NCI-H69 (cell line): Measurements from ENCODE around the gene EHD3.

Experiments used
- DNase-seq: peaks from one replicate; lab custom pipeline; 2025; lab: John Stamatoyannopoulos, UW

The EHD3 gene

DNA sequence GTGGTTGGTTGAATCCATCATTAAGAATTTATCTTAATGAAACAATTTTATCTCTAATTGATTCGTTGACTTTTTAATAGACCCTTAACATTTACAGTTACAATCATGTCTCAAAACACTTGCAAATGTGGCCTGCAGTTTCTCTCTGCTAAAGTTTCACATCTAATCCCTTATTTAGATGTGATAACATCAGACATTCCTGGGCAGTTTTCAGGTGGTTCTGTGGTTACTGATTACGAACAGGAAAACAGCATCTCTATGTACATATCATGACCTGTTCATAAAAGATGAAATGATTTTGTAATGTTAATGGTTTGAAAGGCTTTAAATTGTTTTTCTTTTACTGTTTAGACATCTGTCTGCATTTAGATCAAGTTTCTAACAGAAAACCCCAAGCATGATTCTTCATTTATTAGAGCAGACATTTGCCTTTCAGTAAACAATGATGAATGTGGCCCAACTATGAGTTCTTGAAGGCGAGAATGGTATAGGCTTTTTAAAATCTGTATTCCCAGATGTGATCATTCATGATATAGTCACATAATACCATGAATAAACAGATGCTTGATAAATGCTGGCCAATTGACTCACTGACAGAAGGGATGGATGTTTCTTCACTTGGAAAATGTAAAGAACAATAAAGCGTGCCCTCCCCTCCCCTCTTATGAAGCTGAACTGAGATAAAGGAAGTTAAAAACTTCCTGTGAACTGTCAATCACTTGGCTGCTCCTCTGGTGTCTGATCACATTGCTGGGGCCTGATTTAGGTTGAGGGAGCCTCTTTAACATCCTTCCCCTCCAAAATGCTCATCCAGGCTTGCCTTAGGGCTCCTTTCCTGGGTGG is 20.1 kb upstream of the EHD3 start:
- DNase-seq, result peak; percentile 1

DNA sequence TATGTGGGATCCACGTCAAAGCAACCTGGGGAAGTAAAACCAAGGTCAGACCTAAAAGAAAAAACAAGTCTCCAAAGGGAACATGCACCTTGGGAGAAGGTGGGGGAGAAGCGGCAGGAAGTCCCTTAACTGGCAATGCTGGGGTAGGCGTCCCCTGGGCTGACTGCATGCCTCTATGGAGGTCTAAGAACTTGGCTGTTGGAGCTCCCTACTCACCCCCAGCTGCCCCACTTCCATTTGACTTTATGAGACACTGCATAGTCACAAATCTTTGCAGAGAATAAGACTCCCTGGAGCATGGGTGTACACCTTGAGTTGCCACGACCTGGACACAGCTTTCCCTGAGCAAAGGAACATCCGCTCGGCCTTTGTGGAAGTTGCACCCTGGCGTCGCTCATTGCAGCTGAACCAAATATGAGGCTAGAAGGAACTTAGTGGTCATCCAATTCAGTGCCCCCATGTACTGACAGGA is 19.5 kb upstream of the EHD3 start:
- no peak for DNase-seq

DNA sequence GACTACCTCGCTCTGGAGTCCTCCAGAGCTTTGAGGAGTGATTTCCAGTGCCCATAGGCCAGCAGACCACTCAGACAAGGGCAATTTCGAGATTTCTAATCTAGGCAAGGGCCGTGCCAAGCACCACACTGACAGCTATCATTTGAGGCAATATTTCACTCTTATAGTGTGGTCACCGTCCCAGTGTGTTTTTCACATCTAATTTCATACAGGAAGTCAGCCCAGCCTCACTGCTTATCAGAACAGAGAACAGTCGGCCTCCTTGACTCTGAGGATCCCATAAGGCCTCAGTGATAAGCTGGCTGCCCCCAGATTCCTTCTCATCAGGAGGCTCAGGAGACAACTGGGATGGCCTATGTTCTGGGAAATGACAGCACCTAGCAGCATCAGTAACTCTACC is 17.2 kb upstream of the EHD3 start:
- no peak for DNase-seq

DNA sequence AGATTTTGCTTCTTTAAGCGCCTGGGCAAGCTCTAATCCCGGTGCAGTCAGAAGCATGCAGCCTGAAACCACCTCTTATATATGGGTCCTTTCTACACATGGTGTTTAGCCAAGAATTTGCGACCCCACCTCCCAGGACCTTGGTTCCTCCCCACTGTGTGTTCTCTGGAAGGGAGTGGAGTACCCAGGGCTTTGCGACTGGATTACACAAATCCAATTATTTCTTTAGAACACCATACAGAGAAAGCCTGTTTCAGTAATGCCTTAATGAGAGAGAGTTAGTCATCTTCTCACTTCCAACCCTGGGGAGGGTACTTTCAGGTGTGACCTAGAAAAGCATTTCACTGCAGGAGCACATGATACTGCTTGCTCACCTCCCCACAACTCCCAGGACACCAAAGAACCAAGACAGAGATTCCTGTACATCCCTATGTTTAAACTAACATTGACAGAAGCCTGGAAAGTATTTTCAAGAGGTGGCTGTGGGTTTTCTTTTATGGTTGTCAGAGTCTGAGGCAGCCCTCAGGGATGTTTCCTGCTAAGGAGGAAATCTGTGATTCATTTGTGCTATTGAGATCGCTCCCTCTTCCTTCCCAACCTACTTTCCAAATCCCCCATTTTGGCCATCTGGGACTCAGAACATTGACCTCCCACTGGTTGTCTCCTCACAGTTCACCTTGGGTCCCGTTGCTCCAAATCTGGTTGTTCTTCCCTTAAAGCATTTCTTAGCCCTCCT is 16.3 kb upstream of the EHD3 start, which contains the start of gene CAPN14:
Gene CAPN14, minus strand, starts transcription at position 51 of the 736 bp plus-strand sequence. CDS start 12,068 bp downstream, outside the sequence.
- DNase-seq, result no peak

DNA sequence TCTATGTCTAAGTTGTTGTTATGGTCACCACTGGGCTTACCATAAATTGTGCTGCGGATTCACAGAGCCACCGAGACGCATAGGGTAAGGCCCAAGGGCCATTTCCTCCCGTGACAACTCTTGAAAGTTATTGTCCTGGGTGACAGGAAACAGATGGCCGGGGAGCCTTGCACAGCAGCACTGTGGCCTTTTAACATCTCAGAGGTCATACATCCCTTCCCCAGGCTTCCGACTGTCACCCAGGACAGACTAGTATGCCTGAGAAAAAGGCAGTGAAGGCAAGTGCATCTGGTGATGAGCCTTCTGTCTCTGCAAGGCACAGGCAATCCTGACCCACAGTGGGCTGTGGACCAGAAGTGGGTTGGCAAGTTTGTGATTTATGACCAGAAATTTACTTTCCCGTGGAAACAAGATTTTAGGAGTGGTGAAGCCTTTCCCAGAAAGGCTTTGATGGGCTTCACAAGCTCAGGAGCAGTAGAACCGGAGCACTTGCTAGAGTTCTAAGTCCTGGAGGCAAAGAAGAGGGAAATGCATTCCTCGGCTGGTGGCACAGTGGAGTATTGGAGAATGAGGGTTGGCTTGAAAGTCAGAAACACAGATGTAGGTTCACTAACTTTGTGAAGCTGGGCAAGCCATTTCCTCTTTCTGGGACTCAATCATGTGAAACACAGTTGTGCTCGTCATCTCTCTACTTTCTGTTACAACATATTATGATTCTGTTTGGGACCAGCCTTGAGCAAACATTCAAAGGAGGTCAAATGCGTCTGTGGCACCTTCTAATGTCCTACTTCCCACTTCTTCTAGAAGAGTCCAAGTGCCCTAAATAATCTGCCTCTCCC is 14.6 kb upstream of the EHD3 start:
- peak; percentile 0 for DNase-seq

DNA sequence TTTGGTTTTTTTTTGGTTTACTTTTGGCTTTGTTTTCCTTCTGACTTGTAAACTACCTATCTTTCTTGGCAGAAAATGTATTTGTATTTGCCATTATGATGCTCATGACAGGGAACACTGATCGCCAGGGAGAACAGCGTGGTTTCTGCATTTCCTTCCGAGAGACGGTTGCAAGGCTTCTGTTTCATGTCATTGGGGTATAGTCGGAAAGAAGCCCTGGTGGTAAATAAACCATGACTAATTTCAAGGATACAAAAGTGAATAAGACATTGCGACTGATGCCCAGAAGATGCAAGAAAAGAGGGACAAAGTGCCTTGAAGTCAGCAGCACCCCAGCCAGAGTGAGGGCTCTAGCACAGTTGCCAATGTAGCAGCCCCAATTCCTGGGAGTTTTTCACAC is 12.4 kb upstream of the EHD3 start:
- no peak for DNase-seq

DNA sequence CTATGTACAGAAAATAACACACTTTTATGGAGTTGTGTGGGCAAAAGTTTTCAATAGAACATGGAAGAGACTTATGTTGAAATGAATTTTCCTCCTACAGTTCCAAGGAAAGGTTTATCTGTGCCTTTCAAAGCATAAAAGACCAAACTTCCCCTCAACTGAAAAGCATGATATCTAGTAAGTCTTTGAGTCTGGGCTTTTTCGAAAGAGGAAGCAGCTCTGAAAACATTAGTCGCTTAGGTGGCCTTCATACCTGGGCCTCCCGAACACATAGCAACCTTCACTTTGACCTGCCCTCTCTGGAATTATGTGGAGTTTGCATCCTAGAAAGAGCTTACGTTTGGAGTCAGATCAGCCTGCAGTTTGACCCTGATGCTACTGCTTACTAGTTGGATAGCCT is 11.9 kb upstream of the EHD3 start:
- no peak for DNase-seq

DNA sequence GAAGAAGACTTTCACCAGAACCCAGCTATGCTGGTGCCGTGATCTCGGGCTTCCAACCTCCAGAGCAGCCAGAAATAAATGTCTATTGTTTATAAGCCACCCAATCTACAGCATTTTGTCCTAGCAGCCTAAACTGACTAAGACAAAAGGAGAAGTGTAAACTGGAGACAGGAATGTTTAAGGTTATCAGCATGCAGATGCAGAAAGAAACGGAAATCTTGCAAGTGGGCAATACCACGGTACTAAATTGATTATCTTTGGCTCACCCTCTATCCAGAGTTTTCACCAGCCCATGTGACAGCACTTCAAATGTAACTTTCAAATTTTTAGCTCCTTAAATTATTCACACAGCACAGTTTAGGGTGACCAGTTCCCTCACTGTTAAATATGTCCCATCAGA is 10.9 kb upstream of the EHD3 start:
- no peak for DNase-seq

DNA sequence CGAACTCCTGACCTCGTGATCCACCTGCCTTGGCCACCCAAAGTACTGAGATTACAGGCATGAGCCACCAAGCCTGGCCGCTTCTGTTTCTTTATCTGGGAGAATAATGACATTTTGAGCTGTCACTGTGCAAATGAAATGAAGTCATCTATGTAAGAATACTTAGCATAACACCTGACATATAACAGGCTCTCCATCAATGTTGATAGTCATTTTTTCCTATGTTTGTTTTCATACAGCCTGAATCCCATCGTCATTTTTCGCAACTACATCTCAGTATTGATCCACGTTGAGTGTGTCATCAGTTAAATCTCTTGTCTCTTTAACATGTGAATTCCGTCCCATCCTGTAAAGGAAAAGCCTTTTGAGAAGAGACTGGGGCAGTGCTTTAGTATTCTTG is 10.2 kb upstream of the EHD3 start:
- no peak for DNase-seq

DNA sequence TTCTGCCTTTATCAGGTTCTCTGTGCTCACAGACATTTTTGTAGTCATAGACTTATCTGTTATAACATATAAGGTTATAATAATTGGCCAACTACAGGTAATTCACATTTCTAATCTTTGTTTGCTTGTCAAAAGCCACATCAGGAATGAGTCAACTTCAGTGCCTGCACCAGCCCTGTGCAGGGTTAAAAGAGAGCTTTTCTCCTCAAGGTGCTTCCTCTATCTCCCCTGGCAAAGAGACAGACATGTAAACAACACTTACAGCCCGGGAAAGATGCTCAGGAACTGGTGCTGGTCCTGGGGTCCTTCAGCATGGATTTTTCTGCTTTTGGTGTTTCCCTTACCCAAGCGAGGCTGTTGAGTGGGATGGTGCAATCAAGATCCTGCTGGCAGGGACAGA is 7.7 kb upstream of the EHD3 start:
- peak; percentile 26 for DNase-seq

DNA sequence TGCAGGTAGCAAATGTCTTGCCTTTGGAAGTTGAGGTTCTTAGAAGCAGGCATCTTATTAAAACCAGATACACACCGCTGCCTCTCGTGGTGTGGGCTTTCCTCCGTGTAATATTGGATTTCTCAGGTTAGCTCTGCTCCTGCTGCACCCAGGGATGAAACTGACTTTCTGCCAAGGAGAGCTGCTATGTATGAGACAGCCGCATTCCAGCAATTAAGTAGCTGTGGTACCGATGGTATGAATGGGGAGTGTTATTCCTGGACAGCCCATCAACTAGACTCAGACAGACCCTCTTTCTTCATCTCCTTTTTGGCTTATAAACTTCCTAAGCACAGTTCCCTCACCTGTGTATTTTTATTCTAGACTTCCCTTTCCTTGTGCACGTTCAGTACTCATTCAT is 6.8 kb upstream of the EHD3 start:
- DNase-seq, result peak; percentile 49

DNA sequence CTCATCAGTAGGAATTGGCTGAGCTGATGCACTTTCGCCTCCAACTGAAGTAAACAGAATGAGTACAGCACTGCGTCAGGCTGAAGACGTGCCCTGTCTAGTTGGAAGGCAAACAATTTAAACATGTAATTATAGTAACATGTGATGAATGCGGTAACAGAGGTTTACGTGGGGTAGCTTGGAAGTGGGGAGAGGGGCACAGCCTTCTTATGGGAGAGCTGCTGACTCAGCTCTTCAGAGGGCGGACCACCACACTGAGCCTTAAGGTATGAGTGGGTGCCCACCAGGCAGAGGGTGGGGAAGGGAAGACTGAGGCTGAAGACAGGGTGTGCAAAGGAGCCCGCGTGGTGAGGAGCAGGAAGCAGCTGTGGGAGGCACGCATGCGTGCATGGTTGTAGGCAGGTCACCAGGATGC is 6.2 kb upstream of the EHD3 start:
- peak; percentile 85 for DNase-seq

DNA sequence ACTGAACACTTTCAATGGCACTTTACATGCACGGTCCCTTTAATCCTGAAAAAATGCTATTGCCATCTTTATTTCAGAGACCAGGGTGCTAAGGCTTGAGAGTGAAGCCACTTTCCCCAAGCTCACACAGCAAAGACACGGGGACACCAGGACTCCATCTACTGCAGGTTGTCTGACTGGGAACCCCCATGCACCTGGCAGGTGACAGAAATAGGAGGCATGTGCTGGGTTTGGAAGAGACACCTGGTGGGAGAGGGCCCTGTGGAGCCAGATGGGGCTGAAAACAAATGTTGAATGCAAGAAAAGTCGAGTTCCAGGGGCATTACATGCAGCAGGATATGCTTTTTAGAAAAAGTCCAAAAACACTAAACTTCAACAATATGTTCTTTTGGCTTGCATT is 5.2 kb upstream of the EHD3 start:
- peak; percentile 56 for DNase-seq

DNA sequence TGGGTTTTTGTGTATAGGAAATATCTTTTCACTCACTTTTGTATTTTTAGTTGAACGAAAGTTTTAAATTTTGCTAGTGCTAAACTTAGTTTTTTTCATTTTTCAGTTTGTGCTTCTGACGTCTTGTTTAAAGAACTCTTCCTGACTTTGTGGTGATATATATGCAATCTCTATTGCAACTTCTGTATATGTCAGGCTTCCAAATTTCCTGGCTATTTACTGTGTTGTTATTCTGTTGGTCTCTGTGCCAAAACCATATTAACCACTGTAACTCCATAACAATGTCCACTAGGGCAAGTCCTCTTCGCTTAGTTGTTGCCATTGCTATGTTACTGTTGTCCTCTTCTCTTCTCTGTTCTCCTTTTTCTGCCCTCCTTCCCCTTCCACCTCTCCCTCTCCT is 3.2 kb upstream of the EHD3 start:
- no peak for DNase-seq

DNA sequence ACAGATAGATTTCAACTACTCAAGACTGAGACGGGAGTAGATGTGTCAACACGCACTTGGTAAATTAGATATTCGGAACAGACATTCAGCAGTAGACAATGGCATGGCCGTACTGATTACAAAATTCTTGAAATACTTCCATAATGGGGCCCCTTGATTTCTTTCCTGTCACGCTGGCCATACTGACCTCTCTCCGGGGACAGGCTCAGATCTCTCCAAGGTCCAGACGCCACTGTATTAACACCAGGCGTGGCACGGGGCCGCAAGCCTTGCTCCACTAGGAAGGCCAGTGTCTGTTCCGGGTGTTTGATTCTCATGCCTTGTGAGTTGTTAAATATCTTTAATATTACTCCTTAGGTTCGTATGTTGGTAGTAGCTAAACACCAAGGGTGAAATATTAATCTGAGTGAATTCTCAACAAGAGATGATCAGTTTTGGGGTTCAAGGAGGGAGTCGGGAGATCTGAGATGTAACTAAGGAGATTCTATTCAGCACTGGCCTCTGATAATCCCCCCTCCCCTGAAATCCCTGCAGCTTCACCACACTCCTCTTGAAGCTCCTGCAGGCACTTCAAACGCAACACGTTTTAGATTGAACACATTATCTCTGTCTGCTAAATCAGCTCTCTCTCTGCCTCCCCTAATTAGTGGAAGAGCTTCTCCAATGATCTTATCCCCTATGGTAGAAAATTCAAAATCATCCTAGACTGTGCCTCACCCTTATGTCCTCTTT is 2.2 kb upstream of the EHD3 start:
- DNase-seq, result no peak

DNA sequence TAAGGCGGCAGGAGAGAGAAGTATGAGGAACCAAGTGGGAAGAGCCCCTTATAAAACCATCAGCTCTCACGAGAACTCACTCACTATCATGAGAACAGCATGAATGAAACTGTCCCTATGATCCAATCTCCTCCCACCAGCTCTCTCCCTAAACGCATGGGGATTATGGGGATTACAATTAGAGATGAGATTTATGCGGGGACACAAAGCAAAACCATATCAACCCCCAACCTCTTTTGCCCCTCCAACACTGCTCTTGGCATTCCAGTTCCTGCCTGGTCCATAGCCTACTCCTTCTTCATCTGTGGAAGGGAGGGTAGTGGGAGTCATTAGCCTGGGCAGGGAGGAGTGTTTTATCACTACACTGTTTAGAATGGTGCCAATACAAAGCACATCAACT is 1.4 kb upstream of the EHD3 start:
- no peak for DNase-seq

DNA sequence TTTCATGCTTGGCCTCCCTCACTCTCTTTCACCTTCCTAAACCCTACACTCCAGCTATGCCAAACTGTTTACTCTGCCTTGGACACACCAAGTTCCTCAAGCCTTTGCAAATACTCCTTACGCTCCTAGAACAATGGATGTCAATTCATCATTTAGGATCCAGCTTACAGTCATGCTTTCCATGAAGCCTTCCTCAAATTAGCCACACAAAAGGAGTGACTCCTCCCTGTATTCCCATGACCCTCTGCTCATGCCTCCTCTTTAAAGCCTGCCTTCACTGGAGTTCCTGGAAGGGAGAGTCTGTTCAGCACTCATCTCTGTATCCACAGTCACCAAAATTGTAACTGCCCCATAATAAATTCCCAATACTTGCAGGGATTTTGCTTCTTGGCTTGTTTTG is 721 bp upstream of the EHD3 start:
- peak; percentile 87 for DNase-seq

DNA sequence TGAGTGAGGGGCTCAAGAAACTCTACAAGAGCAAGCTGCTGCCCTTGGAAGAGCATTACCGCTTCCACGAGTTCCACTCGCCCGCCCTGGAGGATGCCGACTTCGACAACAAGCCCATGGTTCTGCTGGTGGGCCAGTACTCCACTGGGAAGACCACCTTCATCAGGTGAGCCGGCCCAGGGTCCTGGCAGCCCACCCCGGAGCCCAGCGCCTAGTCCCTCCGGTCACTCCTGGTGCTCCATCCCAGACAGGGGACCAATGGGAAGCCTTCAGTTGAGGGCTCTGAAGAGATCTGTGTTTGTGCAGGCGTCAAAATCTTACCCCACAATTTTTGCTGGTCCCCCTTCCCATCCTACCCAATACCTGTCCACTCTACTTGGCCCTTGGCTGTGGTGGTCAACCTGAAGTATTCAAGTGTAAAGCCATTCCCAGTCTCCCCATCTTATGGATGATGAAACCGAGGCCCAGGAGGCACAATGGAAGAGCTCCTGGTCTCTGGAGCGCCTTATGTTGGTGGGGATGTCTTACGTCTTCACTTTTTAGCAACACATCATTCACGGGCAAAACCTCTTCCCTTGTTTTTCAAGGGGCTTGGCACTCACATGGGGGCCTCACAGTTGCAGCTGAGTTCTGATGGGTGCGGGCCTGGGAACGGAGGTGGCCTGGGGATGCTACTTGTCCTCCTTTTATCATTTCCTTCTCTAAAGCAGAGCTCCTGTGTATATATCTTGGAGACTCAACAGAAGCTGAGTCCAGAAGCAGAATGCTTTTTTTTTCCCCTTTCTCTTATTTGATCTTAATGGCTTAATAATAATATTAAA is 941 bp downstream of the EHD3 start:
- no peak for DNase-seq

DNA sequence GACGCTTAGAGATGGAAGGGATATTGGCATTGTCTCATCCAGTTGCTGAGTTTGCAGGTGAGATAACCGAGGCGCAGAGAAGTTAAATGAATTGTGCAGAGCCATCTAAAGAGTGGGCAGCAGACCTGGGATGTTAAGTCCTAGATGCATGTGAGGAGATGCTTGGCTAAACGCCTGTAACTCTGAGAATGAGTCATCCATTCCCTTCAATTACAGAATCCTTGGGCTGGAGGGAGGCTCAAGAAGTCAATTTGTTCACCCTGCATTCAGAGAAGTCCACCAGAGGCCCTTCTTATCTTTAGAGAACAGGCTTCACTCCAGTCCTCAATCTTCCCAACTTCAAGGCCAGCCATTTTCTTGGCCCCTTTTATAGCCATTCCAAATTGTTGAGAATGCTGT is 1.6 kb downstream of the EHD3 start:
- peak; percentile 16 for DNase-seq

DNA sequence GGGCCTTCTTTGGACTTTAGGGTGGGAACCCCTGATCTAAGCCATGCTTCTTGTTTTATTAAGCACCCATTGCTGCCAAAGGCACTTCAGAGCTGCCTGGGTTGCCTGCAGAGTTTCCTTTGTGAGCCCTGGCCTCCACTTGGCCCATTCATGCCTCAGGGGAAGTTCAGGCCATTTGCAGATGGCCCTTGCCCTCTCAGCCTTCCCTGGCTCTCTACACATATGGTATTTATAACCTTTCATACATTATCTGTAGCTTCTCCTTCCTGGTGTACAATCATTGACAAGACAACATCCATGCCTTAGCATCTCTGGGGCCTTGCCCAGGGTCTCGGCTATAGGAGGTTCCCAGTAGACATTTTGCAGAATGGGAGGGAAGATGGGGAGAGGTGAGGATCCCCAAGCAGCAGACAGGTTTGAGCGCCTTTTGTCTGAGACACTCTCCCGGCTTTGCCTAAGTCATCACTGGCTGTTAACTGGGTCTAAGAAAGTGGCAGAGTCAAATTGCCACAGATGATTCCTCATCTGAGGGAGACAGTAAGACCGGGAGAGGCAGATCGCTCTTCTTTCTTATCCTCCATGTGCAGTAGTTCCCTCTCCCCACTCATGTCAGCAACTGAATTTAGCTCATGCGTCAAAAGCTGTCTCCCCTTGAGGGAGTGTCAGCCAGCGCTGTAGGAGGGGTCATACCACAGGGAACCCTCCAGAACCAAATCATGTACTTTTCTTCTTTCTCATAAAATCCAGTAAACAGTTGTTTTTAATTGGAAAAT is 2.7 kb downstream of the EHD3 start:
- no peak for DNase-seq
